Activated CD4-positive, alpha-beta T cell treated with anti-CD3 and anti-CD28 coated beads for 48 hours (primary cell): ENCODE measurements around the gene HSPB1.
"Not testable (repeated sequence)": the region's sequence is repeated elsewhere in the genome, so short reads cannot be mapped to it uniquely, and the experiment has no call there.

ENCODE experiments used
- DNase-seq: peaks from one replicate; pipeline ENCODE4 v3.0.0-alpha.2; 2020

Gene HSPB1

GRCh38 chr7:76310102-76310957 lies 7.9 kb downstream of the HSPB1 start:
- DNase-seq: no peak

- DNase-seq: not testable (repeated sequence)
Observed at GRCh38 chr7:76311838-76312237, 9.4 kb downstream of the HSPB1 start.

GRCh38 chr7:76314042-76314721 lies 11.7 kb downstream of the HSPB1 start:
- peak; percentile 98 for DNase-seq

GRCh38 chr7:76314740-76315139 lies 12.3 kb downstream of the HSPB1 start:
- DNase-seq: not testable (repeated sequence)

GRCh38 chr7:76315364-76315763 lies 12.9 kb downstream of the HSPB1 start:
- DNase-seq: no peak

GRCh38 chr7:76316984-76317781 lies 14.7 kb downstream of the HSPB1 start:
- DNase-seq: peak; percentile 15

GRCh38 chr7:76317782-76318487 lies 15.5 kb downstream of the HSPB1 start:
- DNase-seq: peak; percentile 97

GRCh38 chr7:76318488-76319353 lies 16.2 kb downstream of the HSPB1 start:
- DNase-seq: peak; percentile 84

GRCh38 chr7:76325092-76325491 lies 22.6 kb downstream of the HSPB1 start:
- no peak for DNase-seq

GRCh38 chr7:76325811-76326210 lies 23.3 kb downstream of the HSPB1 start:
- DNase-seq: no peak

GRCh38 chr7:76326646-76327233 lies 24.3 kb downstream of the HSPB1 start:
- DNase-seq: no peak

GRCh38 chr7:76327610-76328009 lies 25.1 kb downstream of the HSPB1 start:
- DNase-seq: no peak

- no peak for DNase-seq
Observed at GRCh38 chr7:76328389-76328788, 25.9 kb downstream of the HSPB1 start.

GRCh38 chr7:76329479-76329878 lies 27.0 kb downstream of the HSPB1 start:
- no peak for DNase-seq

GRCh38 chr7:76330261-76330660 lies 27.8 kb downstream of the HSPB1 start:
- DNase-seq: no peak

- no peak for DNase-seq
Observed at GRCh38 chr7:76330673-76331072, 28.2 kb downstream of the HSPB1 start.

- DNase-seq: no peak
Observed at GRCh38 chr7:76332078-76332477, 29.6 kb downstream of the HSPB1 start.

- no peak for DNase-seq
Observed at GRCh38 chr7:76333511-76334101, 31.1 kb downstream of the HSPB1 start.

GRCh38 chr7:76334320-76334967 lies 32.0 kb downstream of the HSPB1 start:
- DNase-seq: no peak

GRCh38 chr7:76335417-76335816 lies 32.9 kb downstream of the HSPB1 start:
- not testable (repeated sequence) for DNase-seq
